Measurements from ENCODE around the gene PPP6R3.
A peak's percentile ranks its signal among the peaks of the same experiment; 100 is the strongest.
"Not testable (repeated sequence)": the region's sequence is repeated elsewhere in the genome, so short reads cannot be mapped to it uniquely, and the experiment has no call there.

PPP6R3 gene

DNA sequence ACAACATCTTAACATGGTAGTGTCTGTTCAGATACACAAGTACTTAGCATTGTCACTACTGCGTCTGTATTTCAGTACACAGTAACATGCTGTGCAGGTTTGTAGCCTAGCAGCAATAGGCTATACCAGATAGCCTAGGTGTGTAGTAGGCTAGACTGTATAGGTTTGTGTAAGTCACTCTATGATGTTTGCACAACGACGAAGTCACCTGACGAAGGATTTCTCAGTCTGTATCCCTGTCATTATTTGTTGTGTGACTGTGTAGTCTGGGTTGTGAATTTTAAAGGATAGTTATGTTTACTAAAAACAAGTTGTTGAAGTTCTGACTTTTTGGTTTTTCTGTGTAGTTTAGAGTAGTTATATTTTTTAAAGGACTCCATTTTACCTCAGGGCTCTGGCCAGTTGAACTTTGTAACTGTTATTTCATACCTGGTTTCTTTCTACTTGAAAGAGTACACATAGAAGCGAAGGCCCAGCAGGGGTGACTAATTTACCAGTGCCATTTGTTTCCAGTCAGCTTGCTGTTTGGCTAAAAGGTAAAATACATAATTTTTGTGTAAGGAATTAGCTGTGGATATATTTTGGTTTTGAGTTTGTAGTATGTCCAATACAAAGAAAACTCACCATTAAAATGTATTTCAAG lies 72.3 kb downstream of the PPP6R3 start:
- no peak for DNase-seq

DNA sequence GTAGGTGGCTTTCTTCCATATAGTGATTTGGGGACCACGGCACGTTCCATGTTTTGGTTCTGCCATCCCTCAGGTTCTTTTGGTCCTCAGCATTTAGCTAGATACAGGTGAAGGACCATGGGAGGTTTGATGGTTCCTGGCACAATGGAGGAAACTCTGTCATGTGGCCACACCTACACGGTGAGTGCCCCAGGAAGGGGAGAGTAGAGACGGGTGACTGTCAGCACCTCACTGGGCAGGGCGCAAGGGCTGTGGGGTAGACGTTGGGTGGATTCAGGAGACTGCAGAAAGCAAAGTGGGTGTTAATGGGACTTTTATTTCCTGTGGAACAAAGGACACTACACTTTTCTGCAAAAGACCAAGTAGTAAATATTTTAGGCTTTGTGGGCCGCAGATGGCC lies 73.4 kb downstream of the PPP6R3 start:
- DNase-seq = no peak

DNA sequence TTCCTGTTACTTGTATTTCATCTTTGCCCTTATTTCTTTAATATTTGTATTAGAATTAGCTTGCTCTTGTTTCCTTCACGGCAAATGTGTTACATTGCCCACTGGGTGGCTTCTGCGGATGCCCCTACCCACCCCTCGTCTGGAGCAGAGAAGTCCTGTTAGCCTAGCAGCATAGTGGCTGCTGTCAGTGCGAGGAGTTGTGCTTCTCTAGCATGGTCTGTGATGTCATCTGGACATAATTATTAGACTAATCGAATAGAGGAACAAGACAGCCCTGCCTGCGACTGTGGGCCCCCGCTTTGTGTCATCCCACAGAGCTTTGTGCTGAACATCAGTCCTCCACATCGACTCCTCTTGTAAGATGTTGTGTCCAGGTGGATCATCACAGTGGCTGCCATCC lies 74.5 kb downstream of the PPP6R3 start:
- DNase-seq = no peak

DNA sequence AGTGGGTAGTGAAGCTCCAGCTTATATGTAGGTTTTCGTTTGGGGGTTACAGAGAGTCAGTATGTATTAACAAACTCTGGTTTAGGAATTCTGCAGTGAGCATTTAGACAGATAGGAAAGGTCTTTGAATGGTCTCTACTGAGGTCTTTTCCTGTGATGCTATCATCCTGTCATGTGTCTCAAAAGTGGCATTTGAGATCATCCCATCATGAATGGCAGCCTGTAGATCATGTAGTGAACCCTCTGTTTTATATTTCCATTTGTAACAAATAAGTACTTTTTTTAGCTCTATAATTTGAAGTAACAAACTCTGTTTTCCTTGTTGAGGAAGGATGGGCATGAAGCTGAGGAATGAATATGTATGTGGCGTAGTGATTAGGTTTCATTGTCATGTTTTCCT lies 76.2 kb downstream of the PPP6R3 start:
- DNase-seq = no peak

DNA sequence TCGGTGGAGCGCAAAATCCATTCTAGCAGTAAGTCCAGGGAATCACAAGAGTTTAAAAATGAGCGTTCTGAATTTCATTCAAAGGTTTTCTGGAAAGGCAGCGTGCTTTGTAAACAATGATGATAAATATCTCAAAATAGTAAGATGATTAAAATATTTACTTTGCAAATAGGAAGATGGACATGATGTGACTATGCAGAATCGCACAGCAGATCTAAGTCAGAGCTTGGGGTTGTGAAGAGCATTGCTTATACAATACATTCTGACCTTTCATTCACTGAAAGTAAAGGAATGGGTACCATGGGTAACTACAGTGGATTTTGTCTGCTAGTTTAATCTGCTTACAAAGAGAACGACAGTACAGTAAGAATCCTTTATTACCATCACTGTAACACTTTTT lies 77.5 kb downstream of the PPP6R3 start:
- DNase-seq = no peak

DNA sequence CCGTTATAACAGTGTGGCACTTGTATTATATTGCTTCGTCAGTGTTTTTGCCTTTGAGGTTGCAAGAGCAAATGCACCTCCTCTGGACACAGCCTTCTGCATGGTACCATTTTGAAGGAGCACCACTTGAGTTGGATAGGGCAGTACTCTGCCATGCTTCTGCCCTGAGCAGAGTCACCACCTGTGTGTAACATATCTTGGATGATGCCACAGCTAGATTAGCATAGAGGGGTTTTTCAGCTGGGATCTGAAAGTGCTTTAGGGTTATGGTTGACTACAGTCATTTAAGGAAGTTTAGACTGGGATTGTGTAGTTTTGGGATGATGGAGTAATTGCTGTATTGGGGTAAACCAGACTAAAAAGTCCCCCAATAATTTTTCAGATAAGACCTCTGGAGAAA lies 78.8 kb downstream of the PPP6R3 start:
- no peak for DNase-seq

DNA sequence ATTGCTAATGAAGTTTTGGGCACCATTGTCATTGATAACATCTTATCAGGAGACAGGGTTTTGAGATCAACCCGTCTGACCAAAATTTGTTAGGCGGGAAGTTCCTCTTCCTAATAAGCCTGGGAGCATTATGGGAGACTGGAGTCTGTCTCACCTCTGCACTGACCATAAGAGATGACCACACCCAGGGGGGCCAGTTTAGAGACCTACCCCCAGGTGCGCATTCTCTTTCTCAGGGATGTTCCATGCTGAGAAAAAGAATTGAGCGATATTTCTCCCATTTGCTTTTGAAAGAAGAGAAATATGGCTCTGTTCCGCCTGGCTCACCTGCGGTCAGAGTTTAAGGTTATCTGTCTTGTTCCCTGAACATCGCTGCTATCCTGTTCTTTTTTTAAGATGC lies 80.0 kb downstream of the PPP6R3 start:
- not testable (repeated sequence) for DNase-seq

DNA sequence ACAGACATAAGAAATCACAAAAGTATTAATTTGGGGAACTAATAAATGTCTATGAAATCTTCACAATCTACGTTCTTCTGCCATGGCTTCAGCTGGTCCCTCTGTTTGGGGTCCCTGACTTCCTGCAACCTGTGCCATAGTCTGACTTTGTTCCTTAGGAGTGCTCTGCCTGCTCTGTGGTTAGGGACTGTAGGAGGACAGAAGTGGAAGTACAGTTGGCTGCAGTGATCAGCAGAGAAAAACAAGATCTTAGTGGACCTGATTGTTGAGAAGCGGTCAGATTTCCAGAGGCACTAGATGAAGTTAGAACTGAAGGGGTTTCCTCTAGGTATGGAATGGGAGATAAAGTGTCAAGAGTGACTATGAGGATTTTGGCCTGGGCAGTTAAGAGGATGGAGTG lies 80.6 kb downstream of the PPP6R3 start:
- DNase-seq = no peak

DNA sequence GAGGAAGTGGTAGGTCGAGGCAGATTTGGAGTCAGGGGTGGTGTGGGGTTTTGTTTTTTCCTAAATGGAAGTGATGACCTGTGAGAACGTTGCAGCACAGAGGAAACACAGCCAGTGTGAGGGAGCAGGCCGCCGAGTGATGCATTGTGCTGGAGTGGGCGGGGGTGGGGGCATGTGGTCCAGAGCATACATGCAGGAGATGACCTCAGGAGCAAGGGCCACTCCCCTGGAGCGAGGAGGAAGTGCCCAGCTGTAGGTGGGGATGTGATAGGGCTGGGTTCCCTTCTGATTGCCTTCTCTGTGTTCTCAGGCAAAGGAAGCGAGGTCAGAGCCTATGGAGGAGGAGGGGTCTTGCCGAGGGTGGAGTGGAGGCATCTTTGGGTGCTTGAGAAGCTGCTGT lies 81.4 kb downstream of the PPP6R3 start:
- no peak for DNase-seq

DNA sequence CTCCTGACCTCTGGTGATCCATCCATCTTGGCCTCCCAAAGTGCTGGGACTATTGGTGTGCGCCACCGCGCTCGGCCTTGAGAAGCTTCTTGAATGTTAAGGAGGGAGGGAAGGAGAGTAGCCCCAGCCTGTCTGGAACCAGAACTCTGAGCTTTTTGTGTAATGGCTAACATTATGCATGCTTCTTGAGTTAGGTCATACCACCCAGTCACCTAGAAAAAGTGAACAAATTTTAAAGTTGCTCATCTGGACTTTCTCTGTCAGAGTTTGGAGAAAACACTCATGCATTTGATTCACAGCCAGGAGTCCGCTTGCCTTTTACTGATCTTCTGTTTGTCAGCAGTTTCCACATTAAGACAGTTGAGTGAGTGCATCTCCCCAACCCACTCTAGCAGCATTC lies 82.1 kb downstream of the PPP6R3 start:
- no peak for DNase-seq

DNA sequence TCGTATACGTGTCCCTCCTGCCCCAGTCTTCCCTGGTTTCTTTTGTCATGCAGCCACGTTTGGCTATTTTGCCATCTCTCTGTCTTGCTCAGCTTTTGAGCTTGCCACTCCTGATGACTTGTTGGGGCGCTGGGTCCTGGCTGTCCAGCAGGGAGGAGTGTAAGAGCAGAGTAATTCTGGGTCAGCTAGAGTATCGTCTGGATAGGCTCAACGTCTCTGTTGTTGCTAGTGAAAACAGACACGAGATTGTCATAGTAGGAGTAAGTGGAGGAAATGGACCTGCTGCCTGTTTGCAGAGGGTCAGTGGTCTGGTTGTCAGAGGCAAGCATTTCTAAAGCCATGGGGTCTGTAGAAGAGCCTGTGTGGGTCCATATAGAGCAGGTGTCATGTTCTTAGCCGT lies 83.0 kb downstream of the PPP6R3 start:
- DNase-seq = no peak

DNA sequence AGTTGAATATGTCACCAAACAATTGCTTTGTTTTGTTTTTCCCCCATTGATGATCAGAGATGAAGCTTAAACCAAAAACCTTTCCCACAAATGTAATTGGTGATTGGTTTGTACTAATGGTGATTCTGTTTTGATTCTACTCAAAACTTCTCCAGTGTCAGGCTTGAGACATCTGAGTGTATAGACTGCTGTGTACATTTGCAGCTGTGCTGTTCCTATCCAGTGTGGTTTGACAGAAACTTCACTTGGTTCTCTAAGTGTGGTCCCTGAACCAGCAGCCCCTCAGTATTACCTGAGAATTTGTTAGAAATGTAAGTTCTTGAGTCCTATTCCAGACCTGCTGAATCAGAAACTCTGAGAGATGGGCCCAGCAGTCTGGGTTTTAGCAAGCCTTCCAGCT lies 84.8 kb downstream of the PPP6R3 start:
- DNase-seq = no peak

DNA sequence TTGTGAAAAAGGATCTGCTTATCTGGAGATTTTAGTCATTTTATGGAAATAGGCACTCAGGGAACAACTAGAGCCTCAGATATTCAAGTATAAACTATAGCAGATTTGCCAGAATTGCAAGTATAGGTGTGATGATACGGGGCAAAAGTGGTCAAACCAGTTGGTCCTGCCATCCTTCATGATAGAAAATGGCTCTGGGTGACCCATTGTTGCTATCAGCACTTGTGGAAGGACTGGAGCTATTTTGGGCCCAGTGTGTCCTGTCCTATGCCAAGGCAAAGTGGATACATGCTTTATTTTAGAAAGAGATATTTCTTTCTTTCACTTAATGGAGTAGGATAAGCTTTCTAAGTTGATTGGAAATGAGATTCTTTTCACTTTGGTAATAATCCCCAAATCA lies 85.2 kb downstream of the PPP6R3 start:
- no peak for DNase-seq

DNA sequence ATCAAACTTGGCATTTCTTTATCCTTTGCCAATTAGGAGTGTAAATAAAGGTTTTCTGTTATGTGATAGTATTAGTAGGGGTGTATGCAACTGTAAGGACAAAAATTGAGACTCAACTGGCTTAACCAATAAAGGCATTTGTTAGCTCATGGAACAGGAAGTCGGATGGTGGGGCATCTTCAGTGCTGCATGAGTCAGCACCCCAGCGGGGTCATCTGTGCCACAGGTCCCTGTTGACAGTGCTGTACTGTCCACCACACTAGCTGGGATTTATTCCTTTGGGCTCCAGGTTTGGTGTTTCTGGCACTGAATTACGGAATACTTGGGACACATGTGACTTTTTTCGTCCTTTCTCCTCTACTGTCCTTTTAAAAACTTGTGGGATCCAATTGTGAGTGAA lies 86.0 kb downstream of the PPP6R3 start:
- peak; percentile 25 for DNase-seq

DNA sequence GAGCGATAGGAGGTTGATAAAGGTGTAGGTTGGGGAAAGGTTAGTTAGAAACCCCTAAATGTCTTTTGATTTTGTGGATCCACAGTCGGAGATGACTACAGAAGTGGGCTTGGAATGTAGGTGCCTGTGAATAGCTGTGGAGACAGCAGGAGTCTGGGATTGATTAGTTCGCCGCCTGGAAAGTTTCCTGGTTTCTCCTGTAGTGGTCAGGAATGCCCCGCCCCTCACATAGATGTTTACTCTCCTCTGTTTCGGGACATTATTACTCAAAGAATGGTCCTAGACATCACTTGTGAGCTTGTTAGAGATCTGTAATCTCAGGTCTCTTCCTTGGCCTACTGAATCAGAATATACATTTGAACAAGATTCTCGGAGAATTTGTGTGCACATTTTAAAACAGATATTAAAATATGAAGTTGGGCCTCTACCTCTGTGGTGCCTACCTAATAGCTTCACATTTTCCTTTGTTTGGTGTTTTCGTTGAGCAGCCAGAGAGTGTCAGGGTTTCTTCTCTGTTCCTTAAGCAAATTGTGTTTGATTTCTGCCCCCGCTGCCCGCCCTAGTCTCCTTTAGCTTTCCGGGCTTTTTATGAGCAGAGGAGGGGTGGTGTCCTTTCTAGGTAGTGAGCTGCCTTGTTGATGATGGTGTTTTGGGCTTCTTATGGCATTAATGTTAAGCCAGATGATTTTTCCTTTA lies 89.4 kb downstream of the PPP6R3 start:
- DNase-seq = no peak

DNA sequence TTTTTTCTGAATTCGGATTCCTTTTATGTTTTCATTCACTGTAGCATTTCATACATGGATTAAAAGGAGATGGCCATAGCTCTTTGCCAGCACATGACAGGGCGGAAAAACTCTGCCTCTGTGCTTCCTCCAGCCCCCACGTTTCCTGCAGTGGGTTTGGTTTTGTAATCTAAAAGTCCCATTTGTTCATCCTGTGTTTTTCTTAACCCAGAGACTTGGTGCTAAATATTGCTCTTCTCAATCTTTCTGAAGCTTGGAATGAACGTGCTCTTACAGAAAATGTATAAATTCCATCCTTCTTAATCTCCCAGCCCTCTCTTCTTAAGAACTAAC lies 89.9 kb downstream of the PPP6R3 start:
- peak; percentile 23 for DNase-seq

DNA sequence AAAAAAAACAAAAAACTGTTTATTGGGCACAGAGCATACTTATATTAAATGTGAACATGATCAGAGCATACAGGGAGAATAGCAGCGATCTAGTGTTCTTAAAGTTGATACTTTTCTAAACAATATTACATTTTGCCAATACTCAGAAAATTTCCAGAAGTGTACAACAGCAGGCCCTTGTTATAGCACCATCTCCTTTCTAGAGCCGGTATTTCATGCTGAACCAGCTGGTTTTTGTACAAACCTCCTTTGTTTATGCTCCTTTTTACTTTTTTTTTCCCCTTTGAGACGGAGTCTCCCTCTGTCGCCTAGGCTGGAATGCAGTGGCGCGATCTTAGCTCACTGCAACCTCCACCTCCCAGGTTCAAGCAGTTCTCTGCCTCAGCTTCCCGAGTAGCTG lies 90.7 kb downstream of the PPP6R3 start:
- no peak for DNase-seq

DNA sequence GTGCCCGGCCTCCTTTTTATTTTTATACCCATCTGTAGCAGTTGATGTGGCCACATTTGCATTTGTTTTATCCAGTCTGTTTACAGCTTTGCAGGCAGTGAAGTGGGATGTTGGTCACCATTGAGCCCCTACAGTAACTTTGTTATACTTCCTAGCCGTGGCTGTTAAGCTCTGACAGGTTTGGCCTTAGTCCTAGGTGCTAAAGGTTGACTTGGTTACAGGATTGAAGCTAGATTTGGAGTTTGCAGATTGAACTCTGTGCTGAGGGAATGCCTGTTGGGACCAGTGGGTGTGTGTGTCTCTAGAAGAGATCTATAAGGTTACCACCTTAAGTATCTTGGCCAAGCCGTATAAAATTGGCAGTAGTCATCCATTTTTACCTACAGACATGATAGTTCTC lies 91.2 kb downstream of the PPP6R3 start:
- DNase-seq = no peak

DNA sequence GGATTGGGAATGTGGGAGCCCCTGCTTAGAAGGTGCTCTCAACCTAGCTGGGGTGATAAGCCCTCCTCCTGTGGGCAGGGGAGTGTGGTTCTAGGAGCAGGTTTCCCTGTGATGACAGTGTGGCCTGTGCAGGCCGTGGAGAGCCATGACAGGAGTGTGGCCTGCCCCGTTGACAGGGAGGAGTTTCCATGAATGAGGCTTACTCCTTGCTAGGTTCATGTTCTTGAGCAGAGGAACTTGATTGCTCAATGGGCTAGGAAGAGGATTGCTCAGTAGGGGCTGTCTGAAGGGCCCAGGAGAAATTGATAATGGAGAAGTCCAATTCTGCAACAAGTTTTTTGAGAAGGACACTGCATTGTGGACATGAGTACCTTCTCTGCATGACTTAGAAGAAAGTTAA lies 92.0 kb downstream of the PPP6R3 start:
- DNase-seq = no peak

DNA sequence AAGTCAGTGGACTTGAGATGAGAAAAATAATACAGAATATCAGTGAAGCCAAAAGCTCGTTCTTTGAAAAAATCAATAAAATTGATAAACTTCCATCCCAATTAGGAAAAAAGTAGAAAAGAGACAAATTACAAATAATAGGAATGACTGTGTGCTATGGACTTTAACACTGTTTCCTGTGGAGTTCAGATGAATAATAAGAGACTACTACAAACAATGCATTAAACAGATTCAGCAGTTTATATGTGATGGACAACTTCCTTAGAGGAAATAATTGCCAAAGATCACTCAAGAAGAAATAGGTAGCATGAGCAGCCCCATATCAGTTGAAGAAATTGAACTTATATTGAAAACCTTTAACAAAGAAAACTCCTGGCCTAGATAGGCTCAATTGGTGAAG lies 99.7 kb downstream of the PPP6R3 start:
- no peak for DNase-seq

DNA sequence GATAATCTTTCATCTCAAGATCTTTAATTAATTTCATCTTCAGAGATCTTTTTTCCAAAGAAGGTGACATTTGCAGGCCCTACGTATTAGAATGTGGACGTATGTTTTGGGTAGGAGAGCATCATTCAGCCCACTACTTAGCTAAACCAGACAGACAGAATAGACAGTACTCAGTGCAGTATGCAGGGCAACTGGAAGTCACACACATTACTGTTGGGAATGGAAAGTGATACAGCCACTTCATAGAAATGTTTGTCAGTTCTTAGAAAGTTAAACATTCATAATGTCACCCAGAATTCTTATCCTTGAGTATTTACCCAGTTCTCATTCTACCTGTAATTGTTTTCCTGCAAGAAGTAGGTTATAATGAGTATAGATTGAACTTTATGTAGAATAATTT lies 102.9 kb downstream of the PPP6R3 start:
- no peak for DNase-seq

DNA sequence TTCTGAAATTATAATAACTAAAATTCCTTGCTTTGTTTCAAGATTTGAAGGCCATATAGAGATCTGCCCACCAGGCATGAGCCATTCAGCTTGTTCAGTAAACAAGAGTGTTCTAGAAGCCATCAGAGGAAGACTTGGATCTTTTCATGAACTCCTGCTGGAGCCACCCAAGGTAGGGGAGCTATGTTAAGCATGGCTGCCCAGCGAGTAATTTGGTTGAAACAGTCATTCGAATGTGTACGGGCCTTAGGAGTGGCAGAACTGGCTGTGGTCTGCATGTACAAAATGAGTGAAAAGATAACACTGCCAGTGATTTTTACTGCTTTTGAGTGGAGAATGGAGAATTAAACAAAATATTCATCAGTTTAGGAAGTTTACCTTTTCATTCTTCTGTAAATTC lies 103.7 kb downstream of the PPP6R3 start:
- no peak for DNase-seq

DNA sequence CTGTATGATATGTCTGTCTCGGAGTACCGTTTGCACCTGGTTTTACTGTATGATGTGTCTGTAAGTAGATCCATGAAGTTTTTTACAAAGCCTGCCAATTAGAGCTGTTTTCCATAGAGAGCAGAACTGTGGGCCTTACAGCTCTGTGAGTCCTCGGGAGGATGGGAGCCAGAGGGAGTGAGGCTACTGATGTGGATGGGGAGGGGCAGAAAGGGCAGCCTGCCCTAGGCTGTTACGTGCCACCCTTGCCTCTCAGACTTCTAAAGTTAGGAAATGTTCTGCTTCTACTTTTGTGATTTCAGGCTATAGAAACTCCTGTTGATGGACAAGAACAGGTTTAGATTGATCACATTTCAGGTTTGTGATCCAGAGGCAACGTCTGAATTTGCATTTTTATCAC lies 105.2 kb downstream of the PPP6R3 start:
- DNase-seq = no peak

DNA sequence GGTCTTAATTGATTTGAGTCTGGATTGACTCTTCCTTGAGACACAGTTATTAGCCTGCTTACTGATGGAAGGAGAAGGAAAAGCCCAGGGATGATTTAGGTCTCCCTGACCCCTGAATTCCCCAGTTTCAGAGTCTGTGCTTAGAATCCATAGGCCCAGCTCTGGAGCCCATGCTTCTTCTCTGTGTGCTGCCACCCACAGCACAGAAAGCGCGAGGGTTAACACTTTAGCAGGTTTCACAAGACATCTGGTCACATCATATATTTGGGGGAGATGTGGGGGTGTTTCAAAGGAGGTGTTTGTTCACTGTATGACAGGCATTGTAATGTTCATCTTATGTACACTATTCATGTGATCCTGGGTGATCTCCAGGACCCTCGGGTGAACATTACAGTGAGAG lies 107.0 kb downstream of the PPP6R3 start:
- no peak for DNase-seq

DNA sequence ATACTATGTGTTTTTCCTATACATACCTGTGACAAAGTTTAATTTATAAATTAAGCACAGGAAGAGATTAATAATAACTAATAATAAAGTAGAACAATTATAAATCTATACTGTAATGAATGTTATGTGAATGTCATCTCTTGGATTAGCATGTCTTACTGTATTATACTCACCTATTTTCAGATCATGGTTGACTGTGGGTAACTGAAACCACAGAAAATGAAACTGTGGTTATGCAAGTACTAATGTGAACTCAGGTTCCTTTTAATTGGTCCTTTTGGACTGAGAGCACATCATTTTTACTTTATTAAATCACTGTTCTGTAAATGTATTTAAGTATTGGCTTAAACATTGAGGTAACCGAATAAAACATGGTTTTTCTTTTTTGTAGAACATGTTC lies 108.8 kb downstream of the PPP6R3 start:
- no peak for DNase-seq

Data from CD4-positive, alpha-beta T cell treated with Interleukin-15 for 1 hour (primary cell).